OCI-LY3 (cell line): ENCODE data around the gene EGR4.

Experiments used
- CTCF ChIP-seq: fragments of 200-600, 300-600 bp; sonication (generic); IDR thresholded peaks from 2 replicates; pipeline ENCODE4 v1.5.1; 2014; ENCODE audit warnings: antibody characterized with exemption, low read length, low read depth
- EZH2phosphoT487 ChIP-seq: fragments of 200-600 bp; shearing (Covaris generic); IDR thresholded peaks from 2 replicates; pipeline ENCODE4 v1.6.1; 2018; ENCODE audit warnings: antibody characterized with exemption, mixed run types, low read depth

- no peak for TF ChIP-seq CTCF
- TF ChIP-seq EZH2phosphoT487: no peak
Measured at GRCh38 chr2:73281244-73281643, 12.1 kb downstream of the EGR4 start.
